Smooth muscle cell (in vitro differentiated cells): ENCODE results near the gene NLGN1. TPM values are rescaled to one million over a fixed set of nuclear protein-coding genes. Genes with fewer than 3 reads are reported as not detected.

Experiments used
- DNase-seq: peaks from one replicate; lab custom pipeline; 2025; ENCODE audit not compliant: unreplicated experiment; lab: John Stamatoyannopoulos, UW
- H2AFZ ChIP-seq: fragments of 200-600 bp; sonication (generic); 2 replicates; pipeline ENCODE4 v1.6.0; 2016; ENCODE audit warnings: antibody characterized with exemption, low read depth, mild to moderate bottlenecking
- H3F3A ChIP-seq: fragments of 200-600 bp; sonication (generic); 2 replicates; pipeline ENCODE4 v1.6.0; 2017; ENCODE audit warnings: antibody characterized with exemption, low read depth
- H3K27ac ChIP-seq: fragments of 200-600 bp; sonication (generic); 2 replicates; pipeline ENCODE4 v1.5.1; 2016; ENCODE audit warnings: low read depth, mild to moderate bottlenecking
- H3K27me3 ChIP-seq: fragments of 200-600 bp; sonication (generic); 2 replicates; pipeline ENCODE4 v1.6.1; 2016; ENCODE audit warnings: low read depth, mild to moderate bottlenecking
- H3K36me3 ChIP-seq: fragments of 200-600 bp; sonication (generic); 2 replicates; pipeline ENCODE4 v1.5.1; 2016; ENCODE audit warnings: low read depth
- H3K4me1 ChIP-seq: fragments of 200-600 bp; sonication (generic); 2 replicates; pipeline ENCODE4 v1.5.1; 2016; ENCODE audit warnings: low read depth
- H3K4me2 ChIP-seq: fragments of 200-600 bp; sonication (generic); 2 replicates; pipeline ENCODE4 v1.6.0; 2016; ENCODE audit warnings: mild to moderate bottlenecking
- H3K4me3 ChIP-seq: fragments of 200-600 bp; sonication (generic); 2 replicates; pipeline ENCODE4 v1.5.1; 2016; ENCODE audit warnings: mild to moderate bottlenecking
- H3K79me2 ChIP-seq: fragments of 200-600 bp; sonication (generic); 2 replicates; pipeline ENCODE4 v1.6.0; 2016; ENCODE audit warnings: low read depth, mild to moderate bottlenecking
- H3K9ac ChIP-seq: fragments of 200-600 bp; sonication (generic); 2 replicates; pipeline ENCODE4 v1.6.0; 2016; ENCODE audit warnings: low read depth
- H3K9me3 ChIP-seq: fragments of 200-600 bp; sonication (generic); replicated peaks from 2 replicates; pipeline ENCODE4 v1.5.1; 2016; ENCODE audit warnings: low read depth
- H4K20me1 ChIP-seq: fragments of 200-600 bp; sonication (generic); 2 replicates; pipeline ENCODE4 v1.6.0; 2016; ENCODE audit warnings: low read depth
- CTCF ChIP-seq: fragments of 200-600 bp; sonication (generic); IDR thresholded peaks from 2 replicates; pipeline ENCODE4 v1.5.1; 2017; ENCODE audit warnings: borderline replicate concordance, mild to moderate bottlenecking, antibody characterized with exemption; ENCODE audit not compliant: insufficient read depth, poor library complexity, severe bottlenecking
- WGBS: methylation state at CpG from one replicate; pipeline ENCODE4 v1.1.7; 2016; ENCODE audit warnings: low lambda C conversion rate; 5-methylcytosine and 5-hydroxymethylcytosine counted together
- polyA plus RNA-seq: library from polyadenylated mRNA; unstranded; fragments of >200 nt; fragmentation: Nextera tagmentation; extraction: Ambion mirVana; gene quantifications from 2 replicates; pipeline ENCODE4 v1.2.1, GENCODE V29; 2016
- total RNA-seq: library from RNA; depleted of rRNA; stranded (reverse); fragments of >200 nt; gene quantifications from 2 replicates; pipeline ENCODE4 v1.2.3, GENCODE V29; 2014

Gene NLGN1
- total and polyA plus RNA-seq, 2 experiments from 2014 or later = 0.04 TPM; not detected in 1

GRCh38 chr3:173911446-173911845 is 513.9 kb downstream of the NLGN1 start:
- Histone ChIP-seq H3F3A (no peaks in the 10 kb centered on the region), H3K4me3 (no peak overlapping the region), H3K4me1 (peaks cover 12% of the 10 kb centered on the region), H2AFZ (peak overlapping the region; percentile 31), H3K9ac (no peak overlapping the region), H3K4me2 (no peak overlapping the region), H3K36me3 (no peaks in the 10 kb centered on the region), H3K27ac (no peak overlapping the region), H4K20me1 (no peaks in the 10 kb centered on the region), H3K79me2 (no peaks in the 10 kb centered on the region), H3K9me3 (no peaks in the 10 kb centered on the region), H3K27me3 (no peaks in the 10 kb centered on the region)
- 76% methylated on average over 3 of the region's 3 CpGs for WGBS
- no peak for TF ChIP-seq CTCF
- no peak for DNase-seq

GRCh38 chr3:173912126-173912525 is 514.6 kb downstream of the NLGN1 start:
- Histone ChIP-seq H3K9ac (no peak overlapping the region), H3K27me3 (no peaks in the 10 kb centered on the region), H4K20me1 (no peaks in the 10 kb centered on the region), H3K4me1 (peaks cover 12% of the 10 kb centered on the region), H3K27ac (no peak overlapping the region), H3K4me2 (peak overlapping the region; percentile 19), H3K9me3 (no peaks in the 10 kb centered on the region), H3K79me2 (no peaks in the 10 kb centered on the region), H2AFZ (peak overlapping the region; percentile 31), H3K36me3 (no peaks in the 10 kb centered on the region), H3F3A (no peaks in the 10 kb centered on the region), H3K4me3 (no peak overlapping the region)
- WGBS = 54% methylated on average over 4 of the region's 4 CpGs
- no peak for TF ChIP-seq CTCF
- no peak for DNase-seq

GRCh38 chr3:173913397-173913796 is 515.9 kb downstream of the NLGN1 start:
- Histone ChIP-seq H3K36me3 (no peaks in the 10 kb centered on the region), H3F3A (no peaks in the 10 kb centered on the region), H3K79me2 (no peaks in the 10 kb centered on the region), H3K4me1 (peaks cover 12% of the 10 kb centered on the region), H3K4me2 (no peak overlapping the region), H3K9ac (no peak overlapping the region), H3K4me3 (no peak overlapping the region), H2AFZ (no peak overlapping the region), H3K9me3 (no peaks in the 10 kb centered on the region), H3K27ac (no peak overlapping the region), H3K27me3 (no peaks in the 10 kb centered on the region), H4K20me1 (no peaks in the 10 kb centered on the region)
- TF ChIP-seq CTCF = no peak
- WGBS = 46% methylated on average over 2 of the region's 2 CpGs
- DNase-seq = no peak

GRCh38 chr3:173913974-173914421 is 516.5 kb downstream of the NLGN1 start:
- H3K27ac ChIP-seq = no peak overlapping the region
- no peaks in the 10 kb centered on the region for H4K20me1 ChIP-seq
- H3K9me3 ChIP-seq = no peaks in the 10 kb centered on the region
- H3K36me3 ChIP-seq = no peaks in the 10 kb centered on the region
- H2AFZ ChIP-seq = no peak overlapping the region
- no peak overlapping the region for H3K4me2 ChIP-seq
- WGBS = 85% methylated on average over 1 of the region's 1 CpG
- no peaks in the 10 kb centered on the region for H3K27me3 ChIP-seq
- H3K4me1 ChIP-seq = peaks cover 12% of the 10 kb centered on the region
- H3K4me3 ChIP-seq = no peak overlapping the region
- H3K9ac ChIP-seq = no peak overlapping the region
- H3F3A ChIP-seq = no peaks in the 10 kb centered on the region
- no peak for TF ChIP-seq CTCF
- no peaks in the 10 kb centered on the region for H3K79me2 ChIP-seq
- no peak for DNase-seq
